NCI-H446 (cell line): ENCODE data around the gene CACHD1.
A peak's percentile ranks its signal among the peaks of the same experiment; 100 is the strongest.

Experiments
- DNase-seq, 2 experiments: peaks; one replicate each; lab custom pipeline; 2025; lab: John Stamatoyannopoulos, UW

Gene CACHD1

GRCh38 chr1:64523413-64524337 is 53.7 kb downstream of the CACHD1 start:
- DNase-seq: no peak

- DNase-seq: no peak
Observed at GRCh38 chr1:64524614-64525013, 54.7 kb downstream of the CACHD1 start.

- DNase-seq: no peak
Observed at GRCh38 chr1:64525116-64525686, 55.3 kb downstream of the CACHD1 start.

- no peak for DNase-seq
Observed at GRCh38 chr1:64526312-64526711, 56.4 kb downstream of the CACHD1 start.

GRCh38 chr1:64527165-64527564 is 57.2 kb downstream of the CACHD1 start:
- DNase-seq: no peak

GRCh38 chr1:64527786-64528185 is 57.9 kb downstream of the CACHD1 start:
- no peak for DNase-seq

GRCh38 chr1:64530969-64531692 is 61.2 kb downstream of the CACHD1 start:
- no peak for DNase-seq

- DNase-seq: no peak
Observed at GRCh38 chr1:64532646-64533045, 62.7 kb downstream of the CACHD1 start.

GRCh38 chr1:64535938-64536835 is 66.3 kb downstream of the CACHD1 start:
- peak; percentile 25 to 42 for DNase-seq

GRCh38 chr1:64536836-64537490 is 67.0 kb downstream of the CACHD1 start:
- no peak for DNase-seq

- no peak for DNase-seq
Observed at GRCh38 chr1:64537942-64538341, 68.0 kb downstream of the CACHD1 start.

GRCh38 chr1:64538389-64538788 is 68.5 kb downstream of the CACHD1 start:
- no peak for DNase-seq

GRCh38 chr1:64539289-64539688 is 69.4 kb downstream of the CACHD1 start:
- DNase-seq: no peak

GRCh38 chr1:64539781-64540218 is 69.9 kb downstream of the CACHD1 start:
- no peak for DNase-seq

- DNase-seq: no peak
Observed at GRCh38 chr1:64540265-64540791, 70.4 kb downstream of the CACHD1 start.

- DNase-seq: no peak
Observed at GRCh38 chr1:64542118-64542517, 72.2 kb downstream of the CACHD1 start.

- no peak for DNase-seq
Observed at GRCh38 chr1:64543831-64544230, 73.9 kb downstream of the CACHD1 start.

GRCh38 chr1:64545118-64545843 is 75.4 kb downstream of the CACHD1 start:
- DNase-seq: no peak

GRCh38 chr1:64546013-64546412 is 76.1 kb downstream of the CACHD1 start:
- no peak for DNase-seq
